Smooth muscle cell (in vitro differentiated cells): ENCODE measurements around the gene NSMF. TPM values are rescaled to one million over a fixed set of nuclear protein-coding genes. Genes with fewer than 3 reads are reported as not detected.
"Not testable (repeated sequence)": the region's sequence is repeated elsewhere in the genome, so short reads cannot be mapped to it uniquely, and the experiment has no call there.

Experiments used
- DNase-seq: peaks from one replicate; lab custom pipeline; 2025; ENCODE audit not compliant: unreplicated experiment; lab: John Stamatoyannopoulos, UW
- H2AFZ ChIP-seq: fragments of 200-600 bp; sonication (generic); 2 replicates; pipeline ENCODE4 v1.6.0; 2016; ENCODE audit warnings: antibody characterized with exemption, low read depth, mild to moderate bottlenecking
- H3F3A ChIP-seq: fragments of 200-600 bp; sonication (generic); 2 replicates; pipeline ENCODE4 v1.6.0; 2017; ENCODE audit warnings: antibody characterized with exemption, low read depth
- H3K27ac ChIP-seq: fragments of 200-600 bp; sonication (generic); 2 replicates; pipeline ENCODE4 v1.5.1; 2016; ENCODE audit warnings: low read depth, mild to moderate bottlenecking
- H3K27me3 ChIP-seq: fragments of 200-600 bp; sonication (generic); 2 replicates; pipeline ENCODE4 v1.6.1; 2016; ENCODE audit warnings: low read depth, mild to moderate bottlenecking
- H3K36me3 ChIP-seq: fragments of 200-600 bp; sonication (generic); 2 replicates; pipeline ENCODE4 v1.5.1; 2016; ENCODE audit warnings: low read depth
- H3K4me1 ChIP-seq: fragments of 200-600 bp; sonication (generic); 2 replicates; pipeline ENCODE4 v1.5.1; 2016; ENCODE audit warnings: low read depth
- H3K4me2 ChIP-seq: fragments of 200-600 bp; sonication (generic); 2 replicates; pipeline ENCODE4 v1.6.0; 2016; ENCODE audit warnings: mild to moderate bottlenecking
- H3K4me3 ChIP-seq: fragments of 200-600 bp; sonication (generic); 2 replicates; pipeline ENCODE4 v1.5.1; 2016; ENCODE audit warnings: mild to moderate bottlenecking
- H3K79me2 ChIP-seq: fragments of 200-600 bp; sonication (generic); 2 replicates; pipeline ENCODE4 v1.6.0; 2016; ENCODE audit warnings: low read depth, mild to moderate bottlenecking
- H3K9ac ChIP-seq: fragments of 200-600 bp; sonication (generic); 2 replicates; pipeline ENCODE4 v1.6.0; 2016; ENCODE audit warnings: low read depth
- H3K9me3 ChIP-seq: fragments of 200-600 bp; sonication (generic); replicated peaks from 2 replicates; pipeline ENCODE4 v1.5.1; 2016; ENCODE audit warnings: low read depth
- H4K20me1 ChIP-seq: fragments of 200-600 bp; sonication (generic); 2 replicates; pipeline ENCODE4 v1.6.0; 2016; ENCODE audit warnings: low read depth
- CTCF ChIP-seq: fragments of 200-600 bp; sonication (generic); IDR thresholded peaks from 2 replicates; pipeline ENCODE4 v1.5.1; 2017; ENCODE audit warnings: borderline replicate concordance, mild to moderate bottlenecking, antibody characterized with exemption; ENCODE audit not compliant: insufficient read depth, poor library complexity, severe bottlenecking
- WGBS: methylation state at CpG from one replicate; pipeline ENCODE4 v1.1.7; 2016; ENCODE audit warnings: low lambda C conversion rate; 5-methylcytosine and 5-hydroxymethylcytosine counted together
- polyA plus RNA-seq: library from polyadenylated mRNA; unstranded; fragments of >200 nt; fragmentation: Nextera tagmentation; extraction: Ambion mirVana; gene quantifications from 2 replicates; pipeline ENCODE4 v1.2.1, GENCODE V29; 2016
- total RNA-seq: library from RNA; depleted of rRNA; stranded (reverse); fragments of >200 nt; gene quantifications from 2 replicates; pipeline ENCODE4 v1.2.3, GENCODE V29; 2014

Gene NSMF
- total and polyA plus RNA-seq, 2 experiments from 2014 or later: 30.9 to 55.9 TPM

- DNase-seq: no peak
- H3K4me3 ChIP-seq: no peak overlapping the region
- no peak overlapping the region for H3K27ac ChIP-seq
- H3F3A ChIP-seq: no peaks in the 10 kb centered on the region
- H3K36me3 ChIP-seq: no peaks in the 10 kb centered on the region
- no peak overlapping the region for H2AFZ ChIP-seq
- H3K9ac ChIP-seq: no peak overlapping the region
- H3K9me3 ChIP-seq: peaks cover 2% of the 10 kb centered on the region
- no peaks in the 10 kb centered on the region for H3K4me1 ChIP-seq
- H3K27me3 ChIP-seq: no peaks in the 10 kb centered on the region
- H3K79me2 ChIP-seq: no peaks in the 10 kb centered on the region
- H4K20me1 ChIP-seq: no peaks in the 10 kb centered on the region
- no peak for TF ChIP-seq CTCF
- no peak overlapping the region for H3K4me2 ChIP-seq
- WGBS: 93% methylated on average over 7 of the region's 7 CpGs
Measured at GRCh38 chr9:137470785-137471184, 11.7 kb upstream of the NSMF start.

GRCh38 chr9:137467896-137468295 lies 8.8 kb upstream of the NSMF start:
- no peaks in the 10 kb centered on the region for H3K4me1 ChIP-seq
- no peaks in the 10 kb centered on the region for H3K36me3 ChIP-seq
- H3F3A ChIP-seq: no peaks in the 10 kb centered on the region
- TF ChIP-seq CTCF: no peak
- no peak overlapping the region for H2AFZ ChIP-seq
- no peak overlapping the region for H3K4me2 ChIP-seq
- H3K27me3 ChIP-seq: no peaks in the 10 kb centered on the region
- H3K9me3 ChIP-seq: no peaks in the 10 kb centered on the region
- H3K27ac ChIP-seq: no peak overlapping the region
- H3K79me2 ChIP-seq: no peaks in the 10 kb centered on the region
- no peak overlapping the region for H3K9ac ChIP-seq
- H3K4me3 ChIP-seq: no peak overlapping the region
- H4K20me1 ChIP-seq: no peaks in the 10 kb centered on the region
- WGBS: 100% methylated on average over 7 of the region's 7 CpGs
- DNase-seq: no peak

GRCh38 chr9:137467161-137467581 lies 8.0 kb upstream of the NSMF start:
- no peaks in the 10 kb centered on the region for H3K9me3 ChIP-seq
- 97% methylated on average over 16 of the region's 16 CpGs for WGBS
- H2AFZ ChIP-seq: no peak overlapping the region
- no peak for TF ChIP-seq CTCF
- no peaks in the 10 kb centered on the region for H3K79me2 ChIP-seq
- H3K27me3 ChIP-seq: peaks cover 4% of the 10 kb centered on the region
- H3K4me2 ChIP-seq: no peak overlapping the region
- no peak overlapping the region for H3K4me3 ChIP-seq
- H3K9ac ChIP-seq: no peak overlapping the region
- no peaks in the 10 kb centered on the region for H4K20me1 ChIP-seq
- H3K4me1 ChIP-seq: no peaks in the 10 kb centered on the region
- no peaks in the 10 kb centered on the region for H3F3A ChIP-seq
- no peak overlapping the region for H3K27ac ChIP-seq
- H3K36me3 ChIP-seq: no peaks in the 10 kb centered on the region
- DNase-seq: no peak

- H3K27ac ChIP-seq, DNase-seq, H3K4me3 ChIP-seq, H3K9ac ChIP-seq, H3K79me2 ChIP-seq, H3K4me1 ChIP-seq, H3K4me2 ChIP-seq, H3K27me3 ChIP-seq, H3F3A ChIP-seq, H4K20me1 ChIP-seq, H3K9me3 ChIP-seq, H2AFZ ChIP-seq, H3K36me3 ChIP-seq: not testable (repeated sequence)
- WGBS: 95% methylated on average over 35 of the region's 35 CpGs
Measured at GRCh38 chr9:137466389-137467085, 7.4 kb upstream of the NSMF start.
